Skeletal muscle tissue (tissue), 4 donors: ENCODE results near the gene CCL11. TPM values are rescaled to one million over a fixed set of nuclear protein-coding genes. Genes with fewer than 3 reads are reported as not detected.

ENCODE experiments used
- H3K27ac ChIP-seq: one replicate; pipeline ENCODE4 v1.7.0; 2013; ENCODE audit warnings: mild to moderate bottlenecking, low read depth, low read length, inconsistent platforms
- H3K27me3 ChIP-seq, 3 donors: one replicate each; pipeline ENCODE4 v1.7.0; 2013; ENCODE audit warnings: low read length in 3 of 3; ENCODE audit not compliant: control insufficient read depth in 3 of 3, insufficient read depth in 3 of 3
- H3K36me3 ChIP-seq, 3 donors: one replicate each; pipeline ENCODE4 v1.7.0; 2013; ENCODE audit warnings: low read length in 3 of 3; ENCODE audit not compliant: control insufficient read depth in 3 of 3, insufficient read depth in 3 of 3
- H3K4me1 ChIP-seq, 3 donors: one replicate each; pipeline ENCODE4 v1.7.0; 2013; ENCODE audit warnings: low read length in 3 of 3, mild to moderate bottlenecking in 3 of 3; ENCODE audit not compliant: control insufficient read depth in 3 of 3, insufficient read depth in 3 of 3
- H3K4me3 ChIP-seq, 3 donors: one replicate each; pipeline ENCODE4 v1.7.0; 2013; ENCODE audit warnings: low read length in 3 of 3
- H3K9ac ChIP-seq, 3 donors: one replicate each; pipeline ENCODE4 v1.7.0; 2013; ENCODE audit warnings: low read length in 3 of 3, mild to moderate bottlenecking in 3 of 3, moderate library complexity in 2 of 3, low read depth in 1 of 3
- H3K9me3 ChIP-seq, 3 donors: one replicate each; pipeline ENCODE4 v1.7.0; 2013; ENCODE audit warnings: low read length in 3 of 3; ENCODE audit not compliant: control insufficient read depth in 3 of 3
- total RNA-seq: library from RNA; depleted of rRNA; stranded (reverse); fragments of >200 nt; gene quantifications from one replicate; pipeline ENCODE4 v1.2.3, GENCODE V29; 2014
- donor health status: Osteomylitis.

CCL11 gene
- total RNA-seq, 1 donor from 2014 or later = not detected

DNA sequence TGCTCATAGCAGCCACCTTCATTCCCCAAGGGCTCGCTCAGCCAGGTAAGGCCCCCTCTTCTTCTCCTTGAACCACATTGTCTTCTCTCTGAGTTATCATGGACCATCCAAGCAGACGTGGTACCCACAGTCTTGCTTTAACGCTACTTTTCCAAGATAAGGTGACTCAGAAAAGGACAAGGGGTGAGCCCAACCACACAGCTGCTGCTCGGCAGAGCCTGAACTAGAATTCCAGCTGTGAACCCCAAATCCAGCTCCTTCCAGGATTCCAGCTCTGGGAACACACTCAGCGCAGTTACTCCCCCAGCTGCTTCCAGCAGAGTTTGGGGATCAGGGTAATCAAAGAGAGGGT is 30.2 kb upstream of the CCL11 start:
- Histone ChIP-seq H3K27me3 (peaks cover 3 to 11% (median 7%) of the 10 kb centered on the region in 3 donors), H3K27ac (peak overlapping the region; percentile 81), H3K4me1 (peaks cover 45 to 60% (median 51%) of the 10 kb centered on the region in 3 donors), H3K36me3 (no peaks in the 10 kb centered on the region), H3K9me3 (no peaks in the 10 kb centered on the region), H3K9ac (peak overlapping the region; percentile 5 to 73 (median 57)), H3K4me3 (peak overlapping the region; percentile 39 to 78 (median 65))

DNA sequence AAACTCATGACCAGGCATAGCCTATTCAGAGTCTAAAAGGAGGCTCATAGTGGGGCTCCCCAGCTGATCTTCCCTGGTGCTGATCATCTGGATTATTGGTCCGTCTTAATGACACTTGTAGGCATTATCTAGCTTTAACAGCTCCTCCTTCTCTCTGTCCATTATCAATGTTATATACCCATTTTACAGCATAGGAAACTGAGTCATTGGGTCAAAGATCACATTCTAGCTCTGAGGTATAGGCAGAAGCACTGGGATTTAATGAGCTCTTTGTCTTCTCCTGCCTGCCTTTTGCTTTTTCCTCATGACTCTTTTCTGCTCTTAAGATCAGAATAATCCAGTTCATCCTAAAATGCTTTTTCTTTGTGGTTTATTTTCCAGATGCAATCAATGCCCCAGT is 29.7 kb upstream of the CCL11 start:
- peaks cover 41 to 56% (median 46%) of the 10 kb centered on the region in 3 donors for H3K4me1 ChIP-seq
- H3K27me3 ChIP-seq = peaks cover 3 to 11% (median 7%) of the 10 kb centered on the region in 3 donors
- no peaks in the 10 kb centered on the region for H3K36me3 ChIP-seq
- peak overlapping the region; percentile 5 to 73 (median 57) for H3K9ac ChIP-seq
- H3K4me3 ChIP-seq = peak overlapping the region; percentile 39 to 78 (median 65)
- no peaks in the 10 kb centered on the region for H3K9me3 ChIP-seq
- H3K27ac ChIP-seq = peak overlapping the region; percentile 81

- Histone ChIP-seq H3K27me3 (peaks cover 3 to 11% (median 7%) of the 10 kb centered on the region in 3 donors), H3K27ac (no peak overlapping the region), H3K4me1 (peaks cover 27 to 40% (median 30%) of the 10 kb centered on the region in 3 donors)
Observed at GRCh38 chr17:34257299-34257985, 28.1 kb upstream of the CCL11 start.

GRCh38 chr17:34257986-34258326 is 27.6 kb upstream of the CCL11 start:
- Histone ChIP-seq H3K27me3 (peaks cover 3 to 11% (median 7%) of the 10 kb centered on the region in 3 donors), H3K4me1 (peaks cover 22 to 35% (median 25%) of the 10 kb centered on the region in 3 donors), H3K27ac (no peak overlapping the region), H3K9ac (no peak overlapping the region), H3K36me3 (no peaks in the 10 kb centered on the region), H3K9me3 (no peaks in the 10 kb centered on the region), H3K4me3 (no peak overlapping the region)

More at GRCh38 chr17:34257299-34257985, 28.1 kb upstream of the CCL11 start:
- Histone ChIP-seq H3K9me3 (no peaks in the 10 kb centered on the region), H3K9ac (no peak overlapping the region), H3K36me3 (no peaks in the 10 kb centered on the region), H3K4me3 (no peak overlapping the region)

DNA sequence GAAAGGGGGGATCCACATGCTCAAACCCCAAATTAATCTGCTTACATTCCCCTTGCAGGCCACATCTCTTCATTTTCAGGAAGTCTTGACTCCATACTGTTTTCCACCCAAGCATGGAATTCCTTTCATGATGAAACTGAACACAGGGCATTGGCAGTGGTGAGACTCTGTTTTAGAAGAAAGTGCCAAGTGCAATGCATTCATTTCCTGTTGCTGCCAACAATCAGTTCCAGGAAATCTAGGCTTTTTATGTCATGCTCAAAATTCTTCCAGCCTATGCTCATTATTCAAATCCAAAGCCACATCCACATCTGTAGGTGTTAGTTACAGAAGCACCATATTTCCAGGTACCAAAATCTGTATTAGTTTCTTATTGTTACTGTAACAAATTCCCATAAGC is 26.4 kb upstream of the CCL11 start:
- Histone ChIP-seq H3K27me3 (peaks cover 3 to 10% (median 7%) of the 10 kb centered on the region in 3 donors), H3K4me3 (no peak overlapping the region), H3K4me1 (peaks cover 10 to 24% (median 13%) of the 10 kb centered on the region in 3 donors), H3K36me3 (no peaks in the 10 kb centered on the region), H3K27ac (no peak overlapping the region), H3K9me3 (no peaks in the 10 kb centered on the region), H3K9ac (no peak overlapping the region)

DNA sequence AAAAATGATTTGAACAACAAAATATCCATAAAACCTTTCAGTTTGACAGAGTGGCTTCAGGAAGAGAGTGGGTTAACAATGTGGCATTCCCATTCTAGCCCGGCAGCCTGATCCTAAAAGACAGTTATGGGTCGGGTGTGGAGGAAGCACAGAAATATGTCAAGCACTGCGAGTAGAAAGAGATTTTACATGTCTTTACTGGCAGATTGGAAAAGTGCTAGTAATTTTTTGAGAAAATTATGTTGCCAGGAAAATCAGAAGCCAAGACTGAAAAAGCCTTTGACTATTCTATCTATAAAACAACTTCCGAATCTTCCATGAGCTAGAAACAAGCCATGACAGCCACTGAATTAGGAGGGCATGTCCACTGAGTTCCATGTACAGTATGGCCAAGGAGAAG is 24.7 kb upstream of the CCL11 start:
- no peak overlapping the region for H3K9ac ChIP-seq
- H3K4me1 ChIP-seq = peaks cover 0 to 7% (median 0%) of the 10 kb centered on the region in 3 donors
- H3K36me3 ChIP-seq = no peaks in the 10 kb centered on the region
- no peaks in the 10 kb centered on the region for H3K9me3 ChIP-seq
- peaks cover 0 to 4% (median 1%) of the 10 kb centered on the region in 3 donors for H3K27me3 ChIP-seq
- no peak overlapping the region for H3K27ac ChIP-seq
- no peak overlapping the region for H3K4me3 ChIP-seq

DNA sequence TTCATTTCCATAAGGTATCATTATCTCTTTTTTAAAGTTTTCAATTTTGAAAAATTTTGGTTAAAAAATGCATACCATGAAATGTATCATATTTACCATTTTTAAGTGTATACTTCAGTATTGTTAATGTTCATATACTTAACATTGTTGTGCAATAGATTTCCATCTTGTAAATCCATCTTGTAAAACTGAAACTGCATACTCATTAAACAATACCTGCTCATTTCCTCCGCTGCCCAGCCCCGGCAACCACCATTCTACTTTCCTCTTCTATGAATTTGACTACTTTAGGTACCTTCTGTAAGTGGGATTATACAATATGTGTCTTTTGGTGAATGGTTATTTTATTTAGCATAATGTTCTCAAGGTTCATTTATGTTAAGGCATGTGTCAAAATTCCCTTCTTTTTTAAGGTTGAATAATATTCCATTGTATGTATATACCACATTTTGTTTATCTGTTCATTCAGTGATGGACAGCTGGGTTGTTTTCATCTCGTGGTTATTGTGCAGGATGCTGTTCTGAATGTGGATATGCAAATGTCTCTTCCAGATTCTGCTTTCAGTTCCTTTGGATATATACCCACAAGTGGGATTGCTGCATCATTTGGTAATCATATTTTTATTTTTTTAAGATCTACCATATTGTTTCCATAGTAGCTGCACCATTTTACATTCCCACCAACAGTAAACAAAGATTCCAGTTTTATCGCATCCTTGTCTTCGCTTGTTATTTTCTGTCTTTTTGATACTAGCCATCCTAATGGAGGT is 23.8 kb upstream of the CCL11 start:
- Histone ChIP-seq H3K27me3 (no peaks in the 10 kb centered on the region), H3K4me3 (no peak overlapping the region)

DNA sequence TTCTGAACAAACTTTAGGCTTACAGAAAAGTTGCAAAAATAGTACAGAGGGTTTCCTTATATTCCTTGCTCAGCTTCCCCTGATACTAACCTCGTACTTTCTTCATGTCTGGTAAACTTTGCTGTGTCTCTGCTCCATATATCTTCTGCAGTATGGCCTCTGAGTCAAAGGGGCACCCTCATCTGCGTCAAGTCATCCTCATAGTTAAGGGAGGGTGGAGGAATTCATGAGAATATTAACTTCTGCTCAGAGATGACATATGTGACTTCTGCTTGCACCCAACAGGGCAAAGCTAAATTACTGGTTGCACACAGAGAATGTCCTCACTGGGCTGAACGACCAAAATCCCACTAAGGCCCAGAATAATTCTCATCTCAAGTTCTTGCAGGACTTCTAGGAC is 19.8 kb upstream of the CCL11 start:
- no peaks in the 10 kb centered on the region for H3K27me3 ChIP-seq
- no peak overlapping the region for H3K4me3 ChIP-seq
- H3K9ac ChIP-seq = no peak overlapping the region
- no peak overlapping the region for H3K27ac ChIP-seq
- no peaks in the 10 kb centered on the region for H3K4me1 ChIP-seq
- H3K36me3 ChIP-seq = no peaks in the 10 kb centered on the region
- H3K9me3 ChIP-seq = no peaks in the 10 kb centered on the region

More for the DNA sequence above, 23.8 kb upstream of the CCL11 start:
- Histone ChIP-seq H3K9me3 (no peaks in the 10 kb centered on the region), H3K9ac (no peak overlapping the region), H3K4me1 (no peaks in the 10 kb centered on the region), H3K36me3 (no peaks in the 10 kb centered on the region), H3K27ac (no peak overlapping the region)

DNA sequence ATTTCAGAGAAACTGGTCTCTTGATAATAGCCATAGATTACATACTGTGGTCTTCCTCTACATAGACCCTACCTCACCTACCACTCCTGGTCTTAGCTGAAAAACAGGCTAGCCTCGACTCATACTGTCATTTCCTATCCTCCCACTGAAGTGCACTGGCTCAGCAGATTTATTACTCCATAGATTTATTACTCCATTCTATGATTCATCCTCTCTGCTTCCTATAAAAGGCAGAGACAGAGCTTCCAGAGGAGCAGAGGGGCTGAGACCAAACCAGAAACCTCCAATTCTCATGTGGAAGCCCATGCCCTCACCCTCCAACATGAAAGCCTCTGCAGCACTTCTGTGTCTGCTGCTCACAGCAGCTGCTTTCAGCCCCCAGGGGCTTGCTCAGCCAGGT is 15.6 kb upstream of the CCL11 start, which contains the start of gene CCL7:
CCL7 (plus strand) TSS at position 253 of the 400 bp plus-strand sequence; CDS start at position 323, 70 bp downstream.
- no peak within 1 kb of the TSS for H3K27ac ChIP-seq
- H3K9me3 ChIP-seq = no peaks in the 10 kb centered on the region
- H3K9ac ChIP-seq = no peak within 1 kb of the TSS
- H3K27me3 ChIP-seq = no peaks in the 10 kb centered on the region
- no peak within 1 kb of the TSS for H3K4me3 ChIP-seq
- H3K4me1 ChIP-seq = no peaks in the 10 kb centered on the region
- no peaks in the 10 kb centered on the region for H3K36me3 ChIP-seq

DNA sequence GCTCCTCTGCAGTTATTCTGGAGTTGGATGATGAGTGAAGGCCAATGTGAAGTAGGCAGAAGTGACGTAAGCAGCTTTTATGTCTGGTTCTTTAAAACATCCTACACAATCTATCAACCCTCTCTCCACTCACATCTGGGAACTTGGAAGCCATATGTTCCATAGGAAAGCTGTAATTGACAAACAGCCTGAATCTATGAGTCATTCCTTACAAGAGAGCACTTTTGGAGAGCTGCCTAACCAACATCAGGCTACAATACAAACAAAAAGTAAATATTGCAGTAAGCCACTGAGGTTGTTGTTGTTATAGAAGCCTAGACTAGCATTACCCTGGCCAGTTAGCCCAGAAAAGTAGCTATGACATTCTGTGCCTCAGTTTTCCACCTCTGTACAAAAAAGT is 9.7 kb upstream of the CCL11 start:
- Histone ChIP-seq H3K36me3 (no peaks in the 10 kb centered on the region), H3K9me3 (no peaks in the 10 kb centered on the region), H3K4me3 (no peak overlapping the region), H3K9ac (no peak overlapping the region), H3K4me1 (no peaks in the 10 kb centered on the region), H3K27me3 (no peaks in the 10 kb centered on the region), H3K27ac (no peak overlapping the region)
